ENCODE measurements around the gene SSTR3. TPM values are rescaled to one million over a fixed set of nuclear protein-coding genes. Genes with fewer than 3 reads are reported as not detected.

The SSTR3 gene
- total RNA-seq, 1 experiment from 2014 or later: not detected

Other genes starting within 250 kb of the SSTR3 start
- 54.6 and 82.0 TPM in 2 replicates for gene TST, start 193.0 kb downstream of the SSTR3 start, total RNA-seq (2014; rRNA removed; shearing (Covaris generic); ENCODE audit: low replicate concordance)
- 168 and 192 TPM in 2 replicates for gene MPST, start 192.7 kb downstream of the SSTR3 start, total RNA-seq (2014; rRNA removed; shearing (Covaris generic); ENCODE audit: low replicate concordance)
- gene KCTD17, start 160.7 kb downstream of the SSTR3 start, total RNA-seq (2014; rRNA removed; shearing (Covaris generic); ENCODE audit: low replicate concordance): 29.0 and 38.0 TPM in 2 replicates
- not detected in 2 replicates for gene TMPRSS6, start 102.8 kb downstream of the SSTR3 start, total RNA-seq (2014; rRNA removed; shearing (Covaris generic); ENCODE audit: low replicate concordance)
- 0.06 TPM in 1 of 2 replicates, not detected in the other for gene IL2RB, start 62.6 kb downstream of the SSTR3 start, total RNA-seq (2014; rRNA removed; shearing (Covaris generic); ENCODE audit: low replicate concordance)
- 14.1 and 14.9 TPM in 2 replicates for gene C1QTNF6, start 24.2 kb downstream of the SSTR3 start, total RNA-seq (2014; rRNA removed; shearing (Covaris generic); ENCODE audit: low replicate concordance)
- gene RAC2, start 31.8 kb upstream of the SSTR3 start, total RNA-seq (2014; rRNA removed; shearing (Covaris generic); ENCODE audit: low replicate concordance): 16.2 and 20.6 TPM in 2 replicates
- 0.98 and 1.3 TPM in 2 replicates for gene CYTH4, start 70.0 kb upstream of the SSTR3 start, total RNA-seq (2014; rRNA removed; shearing (Covaris generic); ENCODE audit: low replicate concordance)
- gene ELFN2, start 215.0 kb upstream of the SSTR3 start, total RNA-seq (2014; rRNA removed; shearing (Covaris generic); ENCODE audit: low replicate concordance): 10.2 and 12.9 TPM in 2 replicates

All from Caki2 (cell line).